Activated CD4-positive, alpha-beta T cell treated with anti-CD3 and anti-CD28 coated beads for 36 hours (primary cell): Measurements from ENCODE around the gene RBMS1. TPM values are rescaled to one million over a fixed set of nuclear protein-coding genes. Genes with fewer than 3 reads are reported as not detected.
A peak's percentile ranks its signal among the peaks of the same experiment; 100 is the strongest.

ENCODE experiments used
- ATAC-seq: fragments of 200-7000 bp; cut with Tn5 transposase; one replicate; pipeline ENCODE4 v1.10.0; 2021; ENCODE audit warnings: mild to moderate bottlenecking, moderate library complexity
- CTCF ChIA-PET: fragments of 350-600 bp; sonication (Branson Sonifier 250); formaldehyde crosslinking; loops from one replicate; lab custom pipeline; 2021; ENCODE audit warnings: antibody characterized with exemption; lab: Charles Lee
- POLR2A ChIA-PET: fragments of 350-600 bp; sonication (Branson Sonifier 250); formaldehyde crosslinking; loops from one replicate; lab custom pipeline; 2021; ENCODE audit warnings: antibody characterized with exemption, inconsistent platforms; lab: Charles Lee
- DNase-seq: peaks from one replicate; pipeline ENCODE4 v3.0.0-alpha.2; 2020
- H3K27ac Mint-ChIP-seq: one replicate; pipeline ENCODE4 v1.8.0; 2021; ENCODE audit warnings: mixed read lengths
- H3K27me3 Mint-ChIP-seq: one replicate; pipeline ENCODE4 v1.8.0; 2021; ENCODE audit warnings: mixed read lengths
- H3K36me3 Mint-ChIP-seq: one replicate; pipeline ENCODE4 v1.8.0; 2021; ENCODE audit warnings: low read depth, mixed read lengths
- H3K4me1 Mint-ChIP-seq: one replicate; pipeline ENCODE4 v1.8.0; 2021; ENCODE audit warnings: mixed read lengths
- H3K4me3 Mint-ChIP-seq: one replicate; pipeline ENCODE4 v1.8.0; 2021; ENCODE audit warnings: mild to moderate bottlenecking, moderate library complexity, mixed read lengths
- H3K9me3 Mint-ChIP-seq: one replicate; pipeline ENCODE4 v1.8.0; 2021; ENCODE audit warnings: low read depth, mixed read lengths
- intact Hi-C, 2 experiments: fragments of 100-400 bp; cut with DNase I in 1 of 2; cut with micrococcal nuclease in 1 of 2; formaldehyde crosslinking; loops; one replicate each; pipeline versions ENCODE4 v1.14.2 to v1.15.1; 2022 to 2024; cut with DNase I, micrococcal nuclease
- total RNA-seq, 2 experiments: library from RNA; stranded (reverse); gene quantifications; one replicate each; pipeline ENCODE4 v1.2.3, GENCODE V29; 2021

The RBMS1 gene
- total RNA-seq, 2 experiments from 2014 or later: 39.3 to 47.7 TPM

DNA sequence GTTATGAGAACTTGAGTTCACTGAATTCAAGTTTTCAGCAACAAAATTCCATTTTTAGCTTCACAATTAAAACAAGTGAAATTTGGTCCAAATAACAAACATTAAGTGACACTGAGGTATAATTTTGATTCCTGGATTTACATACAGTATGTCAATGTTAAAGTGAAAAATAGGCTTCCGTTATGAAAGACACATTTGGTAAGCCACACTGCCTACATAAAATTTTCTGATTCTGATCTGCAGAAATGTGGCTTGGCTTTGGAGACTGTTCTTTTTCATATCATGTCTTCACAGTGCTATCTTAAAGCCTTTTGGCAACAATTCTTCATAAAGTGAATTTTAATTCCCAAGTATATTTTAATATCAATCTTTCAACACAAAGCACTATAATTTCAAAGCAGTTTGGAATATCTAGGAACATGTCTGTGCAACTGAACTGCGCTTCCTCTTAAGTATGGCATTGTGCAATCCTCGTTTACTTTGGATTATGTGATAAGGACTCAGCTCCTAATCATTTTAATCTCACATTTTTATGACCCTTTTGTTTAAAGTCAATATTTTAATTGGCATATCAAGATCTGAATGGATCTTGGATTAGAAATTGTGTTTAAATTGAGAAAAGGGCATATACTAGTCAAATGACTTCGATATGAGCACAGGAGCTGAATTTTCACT lies 60.0 kb downstream of the RBMS1 start:
- DNase-seq (no peak), ATAC-seq (peak; percentile 58)
- Mint-ChIP-seq H3K27me3 (no peaks in the 10 kb centered on the region), H3K4me1 (peaks cover 47% of the 10 kb centered on the region), H3K27ac (no peak overlapping the region), H3K4me3 (no peak overlapping the region), H3K36me3 (peaks cover 25% of the 10 kb centered on the region), H3K9me3 (peaks cover 4% of the 10 kb centered on the region)
- intact Hi-C loops: loop anchor here (2.0 to 10.0 kb wide), 2 partner anchors 31 to 161 kb away; no protein-coding TSS in a partner anchor
- ChIA-PET CTCF (interaction anchor here (0.7 to 1.3 kb wide), 7 partner anchors 12 to 723 kb away, joined by 3 to 4 read pairs (median 3); no protein-coding TSS in a partner anchor), POLR2A (interaction anchor here (0.7 kb wide), 1 partner anchor 219 kb away, joined by 16 read pairs; no protein-coding TSS in a partner anchor)

- H3K4me3 Mint-ChIP-seq: no peak overlapping the region
- peaks cover 51% of the 10 kb centered on the region for H3K4me1 Mint-ChIP-seq
- CTCF ChIA-PET: interaction anchor here (0.7 to 1.3 kb wide), 5 partner anchors 13 to 97 kb away, joined by 3 to 4 read pairs (median 3); no protein-coding TSS in a partner anchor
- peaks cover 20% of the 10 kb centered on the region for H3K36me3 Mint-ChIP-seq
- intact Hi-C loops: loop anchor here (2.0 to 10.0 kb wide), 2 partner anchors 32 to 162 kb away; no protein-coding TSS in a partner anchor
- H3K27me3 Mint-ChIP-seq: no peaks in the 10 kb centered on the region
- POLR2A ChIA-PET: no interaction called here
- no peak overlapping the region for H3K27ac Mint-ChIP-seq
- no peak for ATAC-seq
- peaks cover 4% of the 10 kb centered on the region for H3K9me3 Mint-ChIP-seq
- no peak for DNase-seq
Observed at GRCh38 chr2:160432633-160433032, 61.0 kb downstream of the RBMS1 start.

DNA sequence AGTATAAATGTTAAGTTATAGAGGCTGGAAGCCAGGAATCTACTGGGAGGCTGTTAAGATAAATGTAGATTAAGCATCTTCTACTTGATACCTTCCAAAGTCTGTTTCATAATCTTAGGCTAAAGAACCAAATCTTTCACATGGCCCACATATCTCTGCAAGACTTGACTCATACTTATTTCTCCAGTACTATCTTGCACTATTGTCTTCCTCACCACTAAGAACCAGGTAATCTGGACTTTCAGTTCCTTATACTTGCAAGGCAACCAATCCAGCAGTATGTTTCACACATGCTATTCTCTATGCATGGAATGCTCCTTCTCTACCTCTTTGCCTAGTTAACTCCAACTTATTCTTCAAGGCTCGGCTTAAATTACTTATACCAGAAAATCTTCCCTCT lies 62.2 kb downstream of the RBMS1 start:
- ChIA-PET CTCF (interaction anchor here (0.7 kb wide), 1 partner anchor 19 kb away, joined by 3 read pairs; no protein-coding TSS in a partner anchor), POLR2A (no interaction called here)
- no peak overlapping the region for H3K4me3 Mint-ChIP-seq
- intact Hi-C loops: loop anchor here in 1 of 2 experiments (10.0 kb wide), 1 partner anchor 163 kb away; no protein-coding TSS in a partner anchor
- peaks cover 58% of the 10 kb centered on the region for H3K4me1 Mint-ChIP-seq
- DNase-seq (no peak), ATAC-seq (no peak)
- H3K27me3 Mint-ChIP-seq: no peaks in the 10 kb centered on the region
- no peak overlapping the region for H3K27ac Mint-ChIP-seq
- peaks cover 20% of the 10 kb centered on the region for H3K36me3 Mint-ChIP-seq
- peaks cover 4% of the 10 kb centered on the region for H3K9me3 Mint-ChIP-seq

- ATAC-seq (no peak), DNase-seq (no peak)
- no peaks in the 10 kb centered on the region for H3K27me3 Mint-ChIP-seq
- ChIA-PET CTCF (interaction anchor here (1.0 to 3.8 kb wide), 19 partner anchors 10 to 564 kb away, joined by 3 to 25 read pairs (median 5); no protein-coding TSS in a partner anchor), POLR2A (interaction anchor here (0.5 kb wide), 1 partner anchor 705 kb away, joined by 5 read pairs; no protein-coding TSS in a partner anchor)
- peak overlapping the region; percentile 69 for H3K27ac Mint-ChIP-seq
- peaks cover 20% of the 10 kb centered on the region for H3K36me3 Mint-ChIP-seq
- H3K4me3 Mint-ChIP-seq: no peak overlapping the region
- H3K4me1 Mint-ChIP-seq: peaks cover 65% of the 10 kb centered on the region
- intact Hi-C loops: loop anchor here in 1 of 2 experiments (10.0 kb wide), 1 partner anchor 165 kb away; no protein-coding TSS in a partner anchor
- peaks cover 4% of the 10 kb centered on the region for H3K9me3 Mint-ChIP-seq
Observed at GRCh38 chr2:160430001-160430344, 63.6 kb downstream of the RBMS1 start.

DNA sequence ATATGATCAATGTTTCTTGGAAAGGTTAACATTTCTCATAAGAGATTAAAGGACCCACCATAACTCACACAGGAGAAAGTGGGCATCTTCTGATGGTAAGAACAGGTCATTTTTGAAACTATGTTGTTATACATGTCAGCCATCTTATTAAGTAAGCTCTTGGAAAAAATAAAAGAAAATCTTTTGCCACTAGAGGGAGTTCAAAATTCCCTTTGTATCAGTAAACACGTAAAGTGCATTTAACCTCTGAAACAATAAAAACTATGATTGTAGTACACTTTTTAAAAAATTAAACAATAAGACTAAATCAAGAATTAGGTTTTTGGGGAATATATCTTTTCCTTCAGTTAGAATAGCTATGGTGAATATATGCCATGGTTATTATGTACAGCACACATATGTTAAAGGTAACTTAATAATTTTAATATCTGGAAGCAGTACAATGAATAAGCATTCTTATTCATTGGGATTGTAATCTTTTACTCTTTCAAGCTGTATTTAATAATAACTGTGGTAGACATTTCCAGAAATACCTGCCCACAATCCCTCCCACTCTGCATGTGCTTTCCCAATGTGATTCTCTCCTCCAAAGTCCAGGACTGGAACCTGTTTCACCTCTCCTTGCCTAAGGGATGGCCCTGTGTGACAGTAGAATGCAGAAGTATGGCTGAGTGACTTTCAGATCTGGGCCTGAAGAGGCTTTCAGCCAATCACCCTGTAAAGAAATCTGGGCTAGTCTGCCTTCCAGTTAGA lies 64.2 kb downstream of the RBMS1 start:
- no peak for DNase-seq
- Mint-ChIP-seq H3K9me3 (peaks cover 4% of the 10 kb centered on the region), H3K4me1 (peaks cover 61% of the 10 kb centered on the region), H3K27me3 (no peaks in the 10 kb centered on the region), H3K4me3 (no peak overlapping the region), H3K27ac (peak overlapping the region; percentile 69), H3K36me3 (peaks cover 20% of the 10 kb centered on the region)
- CTCF ChIA-PET: interaction anchor here (0.6 to 3.8 kb wide), 34 partner anchors 9 to 565 kb away, joined by 3 to 25 read pairs (median 4); no protein-coding TSS in a partner anchor
- POLR2A ChIA-PET: interaction anchor here (1.1 kb wide), 1 partner anchor 18 kb away, joined by 4 read pairs; no protein-coding TSS in a partner anchor
- ATAC-seq: peak; percentile 24
- intact Hi-C loops: loop anchor here (2.0 to 10.0 kb wide), 5 partner anchors 21 to 485 kb away; partner anchors contain the start of gene RBMS1 (in 1 of the 2)

GRCh38 chr2:160428405-160428763 lies 65.2 kb downstream of the RBMS1 start:
- Mint-ChIP-seq H3K4me1 (peaks cover 59% of the 10 kb centered on the region), H3K9me3 (peaks cover 4% of the 10 kb centered on the region), H3K27ac (peak overlapping the region; percentile 98), H3K4me3 (peak overlapping the region; percentile 68), H3K36me3 (peaks cover 24% of the 10 kb centered on the region), H3K27me3 (no peaks in the 10 kb centered on the region)
- no peak for ATAC-seq
- intact Hi-C loops: loop anchor here (2.0 to 10.0 kb wide), 5 partner anchors 20 to 486 kb away; partner anchors contain the start of gene RBMS1 (in 1 of the 2)
- ChIA-PET POLR2A (interaction anchor here (1.1 kb wide), 1 partner anchor 17 kb away, joined by 4 read pairs; no protein-coding TSS in a partner anchor), CTCF (interaction anchor here (0.6 to 3.8 kb wide), 28 partner anchors 8 to 1594 kb away, joined by 3 to 25 read pairs (median 5); no protein-coding TSS in a partner anchor)
- no peak for DNase-seq

DNA sequence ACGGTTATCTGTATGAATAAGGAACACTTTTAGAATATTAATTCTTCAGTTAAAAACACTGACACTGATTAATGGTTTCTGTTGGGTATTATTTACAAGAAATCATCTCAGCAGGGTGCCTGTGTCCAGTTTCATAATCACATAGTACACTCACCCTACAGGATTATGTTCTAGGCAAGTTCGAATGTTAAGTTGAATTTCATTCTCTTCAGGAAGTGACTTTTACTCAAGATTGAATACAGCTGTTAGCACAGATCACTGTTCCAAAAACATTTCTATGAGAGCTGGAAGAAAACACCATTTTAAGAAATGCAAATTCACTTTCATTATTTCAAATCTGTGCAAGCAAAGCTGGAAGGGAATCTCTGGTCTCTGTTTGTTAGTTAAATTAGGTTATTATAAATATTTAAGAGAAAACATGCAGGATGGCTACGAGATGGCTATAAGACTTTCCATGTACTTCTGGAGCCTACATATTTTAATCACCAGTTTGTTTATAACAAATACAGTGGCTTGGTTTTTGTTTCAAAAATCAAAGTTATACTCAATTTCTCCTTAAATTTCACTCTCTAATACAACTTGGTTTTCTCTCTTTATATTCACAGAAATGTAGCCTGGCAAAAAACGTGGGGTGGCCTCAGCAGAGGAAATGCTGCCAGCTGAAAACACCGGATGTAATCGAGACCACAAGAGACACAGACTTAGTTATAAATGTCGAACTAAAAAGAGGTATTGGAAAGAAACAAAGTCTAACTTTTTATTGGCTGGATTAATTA lies 65.8 kb downstream of the RBMS1 start:
- Mint-ChIP-seq H3K4me3 (peak overlapping the region; percentile 68), H3K9me3 (peaks cover 4% of the 10 kb centered on the region), H3K27me3 (no peaks in the 10 kb centered on the region), H3K36me3 (peaks cover 25% of the 10 kb centered on the region), H3K4me1 (peaks cover 57% of the 10 kb centered on the region), H3K27ac (peak overlapping the region; percentile 98)
- ATAC-seq (peak; percentile 63), DNase-seq (peak; percentile 64)
- intact Hi-C loops: loop anchor here (2.0 to 10.0 kb wide), 5 partner anchors 19 to 487 kb away; partner anchors contain the start of gene RBMS1 (in 1 of the 2)
- POLR2A ChIA-PET: interaction anchor here (0.7 to 1.1 kb wide), 2 partner anchors 16 to 74 kb away, joined by 4 to 5 read pairs; no protein-coding TSS in a partner anchor
- CTCF ChIA-PET: interaction anchor here (0.6 to 3.8 kb wide), 21 partner anchors 8 to 1595 kb away, joined by 3 to 25 read pairs (median 5); no protein-coding TSS in a partner anchor

DNA sequence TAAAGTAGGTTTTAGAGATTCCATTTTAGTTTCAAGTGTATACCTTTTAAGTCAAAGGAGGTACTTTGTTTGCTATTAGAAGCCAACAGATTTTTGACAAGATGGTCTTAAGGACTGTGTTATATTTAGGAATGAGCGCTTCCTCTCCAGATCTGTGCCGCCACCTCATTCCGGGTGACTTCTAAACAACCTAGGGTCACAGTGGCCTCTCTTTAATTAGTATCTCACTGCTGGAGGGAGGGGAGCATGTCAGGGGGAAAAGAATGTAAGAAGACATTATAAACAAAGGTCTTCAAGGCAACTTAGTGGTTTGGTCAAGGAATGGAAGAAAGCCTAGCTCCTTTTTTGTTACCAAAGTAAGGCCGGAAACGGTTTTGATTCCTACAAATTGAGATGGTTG lies 67.0 kb downstream of the RBMS1 start:
- H3K27me3 Mint-ChIP-seq: no peaks in the 10 kb centered on the region
- no peak for DNase-seq
- CTCF ChIA-PET: interaction anchor here (0.5 to 3.0 kb wide), 6 partner anchors 15 to 317 kb away, joined by 3 to 11 read pairs (median 4); no protein-coding TSS in a partner anchor

GRCh38 chr2:160425434-160426151 lies 68.0 kb downstream of the RBMS1 start:
- Mint-ChIP-seq H3K36me3 (peaks cover 17% of the 10 kb centered on the region), H3K9me3 (peaks cover 6% of the 10 kb centered on the region), H3K27me3 (no peaks in the 10 kb centered on the region), H3K27ac (no peak overlapping the region), H3K4me1 (peaks cover 65% of the 10 kb centered on the region), H3K4me3 (no peak overlapping the region)
- CTCF ChIA-PET: interaction anchor here (0.6 to 1.0 kb wide), 2 partner anchors 11 to 100 kb away, joined by 3 to 4 read pairs; no protein-coding TSS in a partner anchor
- ATAC-seq: peak; percentile 59
- POLR2A ChIA-PET: no interaction called here
- no peak for DNase-seq
- intact Hi-C loops: loop anchor here in 1 of 2 experiments (10.0 kb wide), 1 partner anchor 489 kb away; no protein-coding TSS in a partner anchor

More for the DNA sequence above, 67.0 kb downstream of the RBMS1 start:
- ATAC-seq: no peak
- Mint-ChIP-seq H3K4me3 (no peak overlapping the region), H3K36me3 (peaks cover 24% of the 10 kb centered on the region), H3K9me3 (peaks cover 6% of the 10 kb centered on the region), H3K27ac (peak overlapping the region; percentile 65), H3K4me1 (peaks cover 60% of the 10 kb centered on the region)
- POLR2A ChIA-PET: no interaction called here
- intact Hi-C loops: loop anchor here in 1 of 2 experiments (10.0 kb wide), 1 partner anchor 488 kb away; no protein-coding TSS in a partner anchor
